Effector CD8-positive, alpha-beta T cell (primary cell): ENCODE results near the gene TRIM50.
A peak's percentile ranks its signal among the peaks of the same experiment; 100 is the strongest.
"Not testable (repeated sequence)": the region's sequence is repeated elsewhere in the genome, so short reads cannot be mapped to it uniquely, and the experiment has no call there.

Experiments used
- DNase-seq: peaks from one replicate; lab custom pipeline; 2025; lab: John Stamatoyannopoulos, UW

TRIM50 gene

GRCh38 chr7:73314271-73314670, 13.6 kb downstream of the TRIM50 start:
- DNase-seq: no peak

DNA sequence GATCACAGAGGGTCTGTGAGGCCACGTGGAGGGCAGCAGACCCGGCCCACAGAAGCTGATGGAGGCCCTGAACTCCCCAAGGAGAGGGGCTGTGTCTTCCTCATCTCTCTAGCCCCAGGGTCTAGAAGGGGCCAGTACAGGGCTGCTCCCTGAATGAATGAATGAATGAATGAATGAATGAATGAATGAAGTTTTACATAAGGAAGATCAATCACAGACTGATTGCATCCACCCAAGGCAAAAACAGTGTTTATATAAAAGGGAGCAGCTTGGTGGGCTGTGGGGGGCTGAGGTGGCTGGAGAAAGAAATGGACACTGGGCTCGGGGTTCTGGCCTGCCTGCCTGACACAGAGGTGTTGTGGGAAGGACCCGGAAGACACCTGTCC, 14.4 kb downstream of the TRIM50 start:
- DNase-seq: no peak

GRCh38 chr7:73312831-73313520, 14.9 kb downstream of the TRIM50 start:
- no peak for DNase-seq

GRCh38 chr7:73311421-73311820, 16.5 kb downstream of the TRIM50 start:
- DNase-seq: not testable (repeated sequence)

DNA sequence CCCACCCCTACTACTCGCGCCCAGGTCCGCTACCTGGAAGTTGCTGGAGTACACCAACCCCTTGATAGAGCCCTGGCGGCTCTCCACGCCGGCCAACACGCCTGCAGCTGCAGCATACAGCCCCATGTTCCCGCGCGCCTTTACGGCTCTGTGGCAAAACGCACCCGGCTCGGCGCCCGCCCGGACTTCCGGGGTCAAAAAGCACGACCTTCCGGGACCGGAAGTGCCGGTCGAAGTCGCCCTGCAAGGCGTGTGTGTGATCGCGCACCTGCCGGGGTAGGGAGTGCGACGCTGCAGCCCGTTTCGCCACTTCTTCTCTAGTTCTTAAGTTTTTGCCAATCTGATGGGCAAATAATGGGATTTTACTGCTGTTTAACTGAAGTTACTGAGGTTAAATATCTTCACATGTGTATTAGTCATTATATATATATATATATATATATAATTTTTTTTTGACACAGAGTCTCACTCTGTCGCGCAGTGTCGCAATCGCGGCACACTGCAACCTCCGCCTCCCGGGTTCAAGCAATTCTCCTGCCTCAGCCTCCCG, 19.1 kb downstream of the TRIM50 start, which contains the start of gene NSUN5:
Gene NSUN5, minus strand, starts transcription at position 162 of the 550 bp plus-strand sequence. Its CDS starts 36 bp downstream, at position 126.
- peak; percentile 71 for DNase-seq

GRCh38 chr7:73308074-73308664, 19.7 kb downstream of the TRIM50 start:
- no peak for DNase-seq

GRCh38 chr7:73307436-73307835, 20.4 kb downstream of the TRIM50 start:
- DNase-seq: no peak

DNA sequence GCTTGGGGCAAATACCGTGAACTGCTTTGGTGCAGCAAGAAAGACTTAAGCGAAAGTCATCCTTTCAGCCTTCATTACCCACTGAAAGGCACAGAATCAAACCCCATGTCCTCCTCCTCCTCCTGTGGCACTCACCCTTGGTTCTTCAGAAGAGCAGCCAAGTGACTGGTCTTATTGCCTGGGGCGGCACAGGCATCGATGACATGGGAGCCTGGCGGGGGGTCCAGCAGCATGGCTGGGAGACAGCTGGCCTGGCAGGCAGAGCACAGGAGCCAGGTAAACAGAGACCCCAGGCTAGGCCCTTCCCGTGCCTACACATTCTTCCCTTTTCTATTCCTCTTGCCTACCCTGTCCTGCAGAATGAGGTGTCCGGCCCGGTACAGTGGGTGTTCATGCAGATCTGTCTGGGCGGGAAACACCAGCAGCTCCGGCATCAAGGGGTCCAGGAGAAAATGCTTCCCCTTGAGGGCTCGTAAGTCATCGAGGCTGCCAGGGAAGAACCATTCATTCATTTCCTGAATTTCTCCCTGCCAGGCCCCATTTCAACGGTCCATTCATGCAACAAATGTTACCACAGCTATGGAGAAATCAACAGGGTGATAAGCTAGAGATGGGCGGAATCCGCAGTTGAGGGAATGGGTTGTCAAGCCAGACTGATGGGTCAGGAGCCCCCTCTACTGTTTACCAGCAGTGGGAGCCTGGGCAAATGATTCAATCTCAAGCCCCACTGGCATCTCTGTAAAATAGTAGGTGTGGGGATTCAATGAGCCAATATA, 23.1 kb downstream of the TRIM50 start:
- not testable (repeated sequence) for DNase-seq

GRCh38 chr7:73304071-73304470, 23.8 kb downstream of the TRIM50 start:
- no peak for DNase-seq

- DNase-seq: no peak
Observed at GRCh38 chr7:73303546-73303945, 24.3 kb downstream of the TRIM50 start.

DNA sequence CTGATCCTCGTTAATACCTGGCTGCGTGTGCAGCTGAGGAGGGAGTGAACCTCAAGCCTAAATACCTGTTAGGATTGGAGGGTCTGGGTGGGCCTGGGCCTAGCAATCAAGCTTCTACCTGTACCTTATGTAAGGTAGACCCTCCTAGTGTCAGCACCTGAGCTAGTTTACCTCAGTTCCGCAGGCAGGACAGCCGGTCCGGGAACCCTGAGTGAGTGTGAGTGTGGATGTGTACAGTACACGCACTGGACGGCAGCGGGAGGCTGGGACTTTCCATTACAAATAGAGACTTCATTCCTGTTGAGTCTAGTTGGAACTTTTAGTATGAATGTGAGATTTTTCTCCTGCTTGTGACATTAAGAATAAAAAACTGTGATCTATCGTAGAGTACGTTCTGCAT, 25.0 kb downstream of the TRIM50 start:
- DNase-seq: not testable (repeated sequence)

DNA sequence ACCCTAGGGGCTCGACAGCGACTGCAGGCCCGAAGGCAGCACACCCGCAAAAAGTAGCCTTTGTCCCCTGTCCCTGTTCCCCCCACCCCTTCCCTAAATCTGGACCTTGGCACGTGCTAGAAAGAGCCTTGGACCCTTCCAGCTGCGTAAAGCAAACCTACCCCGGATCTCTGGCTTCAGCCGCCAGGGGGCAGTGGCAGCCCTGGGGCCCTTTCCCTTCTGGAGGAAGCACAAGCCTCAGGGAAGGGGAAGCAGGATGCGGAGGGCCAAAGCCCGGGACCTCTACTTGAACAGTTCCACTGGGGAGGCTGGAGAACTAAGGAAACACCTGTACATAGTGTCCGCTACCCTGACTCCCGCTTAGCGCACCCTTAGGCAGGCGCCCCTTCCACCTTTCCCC, 26.8 kb downstream of the TRIM50 start:
- DNase-seq: not testable (repeated sequence)

GRCh38 chr7:73299812-73300211, 28.1 kb downstream of the TRIM50 start:
- DNase-seq: not testable (repeated sequence)

DNA sequence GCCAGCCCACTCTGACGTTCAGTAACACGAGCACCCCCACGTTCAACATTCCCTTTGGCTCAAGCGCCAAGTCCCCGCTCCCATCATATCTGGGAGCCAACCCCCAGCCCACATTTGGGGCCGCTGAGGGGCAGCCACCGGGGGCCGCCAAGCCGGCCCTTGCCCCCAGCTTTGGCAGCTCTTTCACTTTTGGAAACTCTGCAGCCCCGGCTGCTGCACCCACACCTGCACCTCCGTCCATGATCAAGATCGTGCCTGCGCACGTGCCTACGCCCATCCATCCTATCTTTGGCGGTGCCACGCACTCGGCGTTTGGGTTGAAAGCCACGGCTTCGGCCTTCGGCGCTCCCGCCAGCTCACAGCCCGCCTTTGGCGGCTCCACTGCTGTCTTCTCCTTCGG, 30.2 kb downstream of the TRIM50 start:
- DNase-seq: not testable (repeated sequence)

DNA sequence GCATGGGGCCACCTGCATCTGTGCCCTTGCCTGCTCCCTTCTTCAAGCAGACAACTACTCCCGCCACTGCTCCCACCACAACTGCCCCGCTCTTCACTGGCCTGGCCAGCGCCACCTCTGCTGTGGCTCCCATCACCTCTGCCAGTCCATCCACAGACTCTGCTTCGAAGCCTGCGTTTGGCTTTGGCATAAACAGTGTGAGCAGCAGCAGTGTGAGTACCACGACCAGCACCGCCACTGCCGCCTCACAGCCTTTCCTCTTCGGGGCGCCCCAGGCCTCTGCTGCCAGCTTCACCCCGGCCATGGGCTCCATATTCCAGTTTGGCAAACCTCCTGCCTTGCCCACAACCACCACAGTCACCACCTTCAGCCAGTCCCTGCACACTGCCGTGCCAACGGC, 30.6 kb downstream of the TRIM50 start:
- DNase-seq: not testable (repeated sequence)

- not testable (repeated sequence) for DNase-seq
Observed at GRCh38 chr7:73277210-73277609, 50.7 kb downstream of the TRIM50 start.

- DNase-seq: not testable (repeated sequence)
Observed at GRCh38 chr7:73267813-73268212, 60.1 kb downstream of the TRIM50 start.

GRCh38 chr7:73266719-73267368, 61.0 kb downstream of the TRIM50 start:
- not testable (repeated sequence) for DNase-seq
